GM18526 (cell line): ENCODE results near the gene P4HA2.

Experiments
- POLR2A ChIP-seq: IDR thresholded peaks from 3 replicates; pipeline ENCODE4 v1.6.1; 2011; ENCODE audit not compliant: insufficient read length; ENCODE audit errors: extremely low read depth

Gene P4HA2

GRCh38 chr5:132226516-132227234, 978 bp downstream of the P4HA2 start:
- TF ChIP-seq POLR2A, result no peak

DNA sequence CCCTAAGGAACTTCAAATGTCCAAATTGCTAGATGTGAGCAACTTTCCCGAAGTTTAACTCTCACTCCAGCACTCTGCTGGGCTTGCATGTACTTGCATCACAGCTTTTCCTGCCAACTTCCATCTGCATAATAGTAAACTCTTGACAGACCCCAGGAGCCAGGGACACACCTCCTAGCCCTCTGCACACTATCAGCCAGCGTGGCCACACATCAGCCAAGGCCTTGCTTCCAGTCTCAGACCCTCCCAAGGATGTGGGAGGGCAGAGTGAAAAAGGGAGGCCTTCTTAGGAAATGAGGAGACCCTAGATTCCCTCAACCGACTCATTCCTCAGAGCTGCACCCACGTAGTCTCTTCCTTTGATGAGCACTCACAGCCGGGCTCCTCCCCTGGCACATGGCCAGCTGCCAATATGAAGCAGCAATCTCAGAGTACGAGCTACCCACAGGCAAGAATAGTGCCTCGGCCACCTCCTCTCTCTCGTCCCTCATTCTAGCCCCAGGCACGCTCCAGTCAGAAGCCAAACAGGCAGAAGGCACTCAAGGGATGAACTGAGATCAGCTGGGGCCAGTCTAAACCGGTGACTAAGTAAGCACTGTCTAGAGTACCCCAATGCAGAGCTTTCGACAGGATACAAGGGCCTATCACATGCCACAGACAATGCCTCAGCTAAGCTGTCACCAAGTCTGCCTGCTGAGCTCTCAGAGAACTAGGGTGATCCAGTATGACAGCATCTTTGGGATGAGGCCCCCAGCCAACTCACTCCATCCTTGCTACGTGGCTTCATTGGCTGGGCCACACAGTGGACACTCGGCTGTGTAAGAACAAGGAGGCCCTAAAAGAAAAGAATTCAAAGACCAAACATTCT, 2.3 kb downstream of the P4HA2 start:
- TF ChIP-seq POLR2A, result no peak

DNA sequence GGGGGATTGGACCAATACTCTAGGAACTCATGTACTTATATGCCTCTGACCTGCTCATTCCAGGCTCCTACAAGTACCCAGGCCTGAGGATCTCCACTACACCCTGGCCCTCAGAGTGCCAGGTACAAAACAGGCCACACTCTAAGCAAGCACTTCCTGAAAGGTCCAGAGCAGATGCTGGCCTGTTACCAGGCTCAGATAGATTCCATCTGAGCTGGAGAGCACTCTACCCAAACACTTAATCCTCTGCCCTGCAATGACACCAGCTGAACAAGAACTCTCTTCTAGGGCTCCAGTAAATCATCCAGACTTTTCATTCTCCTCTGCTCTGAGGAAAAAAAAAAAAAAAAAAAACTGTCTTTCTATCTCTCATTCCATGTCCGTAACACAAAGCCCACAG, 2.9 kb downstream of the P4HA2 start:
- TF ChIP-seq POLR2A, result no peak

- TF ChIP-seq POLR2A, result no peak
These were observed 3.8 kb downstream of the P4HA2 start for GRCh38 chr5:132223861-132224260.

DNA sequence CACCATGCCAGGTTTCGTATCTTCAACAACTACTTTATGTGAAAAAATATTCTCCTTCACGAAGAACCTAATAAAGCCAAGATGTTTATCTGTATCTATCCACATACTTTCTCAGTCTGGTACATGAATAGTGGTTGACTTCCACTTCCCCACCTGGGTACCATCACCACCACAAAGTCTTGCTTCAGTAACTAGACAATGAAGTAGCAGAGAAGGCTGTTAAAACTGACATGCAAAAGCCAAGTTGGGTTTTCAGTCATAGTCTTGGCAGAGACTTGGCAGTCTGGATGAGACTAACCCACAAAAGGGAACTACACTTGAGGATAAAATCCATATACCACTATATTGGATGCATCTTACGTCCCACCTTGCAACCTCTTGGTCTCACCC, 5.0 kb downstream of the P4HA2 start:
- no peak for TF ChIP-seq POLR2A

DNA sequence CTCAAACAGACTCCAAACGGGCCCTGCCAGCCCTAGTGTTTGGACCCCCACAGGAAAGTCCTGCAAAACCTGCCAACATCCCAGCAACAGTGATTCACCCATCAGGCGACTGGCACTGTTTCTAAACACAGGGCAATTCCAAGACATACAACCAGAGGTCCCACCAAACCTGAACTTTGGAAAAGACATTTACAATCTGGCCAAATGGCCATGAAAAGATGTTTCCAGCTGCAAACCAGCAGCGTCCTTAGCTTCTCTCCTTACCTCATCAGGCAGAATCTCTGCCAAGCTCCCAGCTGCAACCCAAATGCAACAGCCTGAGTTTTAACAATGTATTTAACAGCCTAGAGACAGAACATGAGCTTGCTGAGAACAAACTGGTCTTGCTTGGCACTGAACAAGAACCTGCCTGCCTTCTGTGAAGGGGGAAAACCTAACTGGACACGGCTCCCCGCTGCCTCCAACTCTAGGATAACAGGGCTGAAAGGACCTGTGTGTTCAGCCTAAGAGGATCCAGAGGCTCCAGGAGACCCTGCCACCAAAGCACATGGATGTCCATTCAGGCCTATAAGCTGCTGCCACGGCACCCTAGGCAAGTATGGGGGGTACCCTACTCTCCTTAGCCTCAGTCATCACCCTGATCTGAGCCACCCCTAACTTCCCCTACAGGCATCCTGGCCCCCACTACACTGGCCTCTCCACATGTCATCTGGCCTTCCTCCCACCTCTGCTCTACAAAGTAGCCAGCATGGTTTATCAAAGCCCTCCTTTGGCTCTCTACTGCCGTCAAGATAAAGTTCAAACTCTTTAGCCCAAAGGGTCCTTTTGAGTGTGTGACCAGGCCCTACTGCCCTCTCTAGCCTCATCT, 5.6 kb downstream of the P4HA2 start:
- TF ChIP-seq POLR2A, result no peak

DNA sequence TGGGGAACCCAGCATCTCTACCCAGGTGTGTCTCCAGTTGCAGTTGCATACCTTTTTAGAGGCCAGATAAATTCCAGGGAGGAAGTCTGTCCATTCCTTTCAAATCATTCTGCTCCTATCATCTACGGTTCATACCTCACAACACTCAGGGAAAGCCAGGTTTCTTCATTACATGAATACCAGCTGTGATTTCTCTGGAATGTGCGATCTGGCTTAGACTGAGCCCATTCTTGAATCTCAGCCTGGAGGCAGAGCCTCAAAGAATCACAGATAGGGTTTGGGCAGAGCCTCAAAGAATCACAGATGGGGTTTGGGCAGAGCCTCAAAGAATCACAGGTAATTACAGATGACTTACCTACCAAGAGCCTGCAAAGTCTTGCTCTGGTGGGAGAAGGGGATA, 7.2 kb downstream of the P4HA2 start:
- no peak for TF ChIP-seq POLR2A

GRCh38 chr5:132219981-132220380, 7.7 kb downstream of the P4HA2 start:
- no peak for TF ChIP-seq POLR2A

DNA sequence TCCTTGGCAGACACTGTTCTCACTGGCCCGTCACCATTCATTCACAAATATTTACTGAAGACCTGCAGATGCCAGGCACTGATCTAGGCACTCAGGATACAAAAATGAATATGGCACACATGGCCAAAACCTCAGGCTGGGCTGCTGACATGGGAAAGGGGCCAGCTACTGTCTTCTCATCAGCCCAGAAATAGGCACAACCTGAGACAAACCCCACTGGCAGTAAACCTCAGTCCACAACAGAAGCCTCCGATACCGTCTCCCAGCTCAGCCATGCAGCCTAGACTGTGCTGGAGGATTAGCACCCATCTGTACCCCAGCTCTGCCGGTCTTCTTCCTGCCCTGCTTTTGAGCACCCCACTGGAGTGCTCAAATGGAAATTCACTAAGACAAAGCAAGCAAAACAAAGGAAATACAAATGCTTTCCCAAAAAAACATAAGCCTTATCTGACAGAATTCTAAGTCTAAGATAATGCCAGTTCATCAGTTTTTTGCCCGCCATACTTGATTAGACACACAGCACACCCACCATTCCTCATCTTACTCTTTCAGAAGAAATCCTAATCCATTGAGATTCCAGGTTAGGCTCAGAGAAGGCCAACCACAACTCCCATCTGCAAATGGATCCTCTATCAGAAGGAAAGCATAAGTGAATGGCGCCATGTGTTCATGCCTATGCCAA, 8.2 kb downstream of the P4HA2 start:
- no peak for TF ChIP-seq POLR2A

- no peak for TF ChIP-seq POLR2A
These were observed 9.3 kb downstream of the P4HA2 start for GRCh38 chr5:132218321-132218720.

GRCh38 chr5:132215329-132215728, 12.3 kb downstream of the P4HA2 start:
- no peak for TF ChIP-seq POLR2A

DNA sequence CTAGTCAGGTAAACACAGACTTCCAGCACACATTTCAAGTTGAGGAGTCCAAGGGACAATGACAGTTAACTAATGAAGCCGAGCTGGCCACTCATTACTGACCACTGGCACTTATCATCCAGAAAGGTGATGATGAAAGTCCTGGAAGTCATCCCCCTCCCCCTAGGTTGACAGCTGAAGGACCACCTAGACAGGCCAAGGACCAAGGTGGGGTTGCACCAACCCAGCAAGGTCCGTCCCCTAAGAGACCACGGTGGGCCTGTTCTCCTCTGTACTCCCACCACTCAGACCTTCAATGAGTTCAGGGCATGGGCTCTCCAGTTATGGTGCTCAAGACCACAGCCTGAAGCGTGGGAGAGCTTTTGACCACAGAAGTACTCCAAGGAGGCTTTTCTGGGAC, 13.2 kb downstream of the P4HA2 start:
- TF ChIP-seq POLR2A, result no peak

DNA sequence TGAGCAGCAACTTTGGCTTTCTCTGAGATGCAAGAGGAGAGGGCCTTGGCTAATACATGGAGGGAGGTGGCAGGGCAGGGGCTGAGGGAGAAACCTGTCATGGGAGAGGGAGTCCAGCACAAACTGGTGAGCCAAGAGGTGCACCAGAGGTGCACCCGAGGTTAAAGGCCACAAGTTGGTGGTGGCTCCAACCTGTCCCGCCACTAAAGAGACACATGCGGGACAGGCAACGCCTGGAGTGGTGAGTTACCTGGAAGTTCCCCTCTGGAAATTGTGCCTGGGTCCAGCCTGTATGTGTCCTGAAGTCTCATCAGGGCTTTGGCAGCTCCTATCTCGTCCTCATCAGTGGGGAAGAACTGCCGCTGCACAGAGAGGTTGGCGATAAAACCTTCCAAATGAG, 14.0 kb downstream of the P4HA2 start:
- no peak for TF ChIP-seq POLR2A

DNA sequence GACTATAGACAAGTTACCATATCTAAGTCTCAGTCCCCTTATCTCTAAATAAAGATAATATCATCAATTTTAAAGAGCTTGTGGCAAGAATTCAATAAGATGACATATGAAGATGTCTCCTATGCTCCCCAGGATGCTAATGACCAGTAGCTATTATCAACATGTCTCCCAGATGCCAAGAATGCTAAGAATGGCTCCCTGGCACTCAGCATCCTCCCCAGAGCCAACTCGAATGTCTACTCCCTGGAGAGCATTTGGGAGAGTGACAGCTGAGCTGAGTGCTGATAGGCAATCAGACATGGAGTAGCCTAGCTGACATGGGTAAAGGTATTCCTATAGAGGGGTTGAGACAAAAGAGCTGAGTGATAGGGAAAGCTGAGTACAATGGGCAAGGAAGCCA, 15.9 kb downstream of the P4HA2 start:
- TF ChIP-seq POLR2A, result no peak

GRCh38 chr5:132210944-132211343, 16.7 kb downstream of the P4HA2 start:
- no peak for TF ChIP-seq POLR2A
